UCSD-AML1 (cell line): ENCODE measurements around the gene IRF3.
A peak's percentile ranks its signal among the peaks of the same experiment; 100 is the strongest.

Source experiments
- DNase-seq: peaks from one replicate; lab custom pipeline; 2025; ENCODE audit not compliant: unreplicated experiment; lab: John Stamatoyannopoulos, UW

IRF3 gene

DNA sequence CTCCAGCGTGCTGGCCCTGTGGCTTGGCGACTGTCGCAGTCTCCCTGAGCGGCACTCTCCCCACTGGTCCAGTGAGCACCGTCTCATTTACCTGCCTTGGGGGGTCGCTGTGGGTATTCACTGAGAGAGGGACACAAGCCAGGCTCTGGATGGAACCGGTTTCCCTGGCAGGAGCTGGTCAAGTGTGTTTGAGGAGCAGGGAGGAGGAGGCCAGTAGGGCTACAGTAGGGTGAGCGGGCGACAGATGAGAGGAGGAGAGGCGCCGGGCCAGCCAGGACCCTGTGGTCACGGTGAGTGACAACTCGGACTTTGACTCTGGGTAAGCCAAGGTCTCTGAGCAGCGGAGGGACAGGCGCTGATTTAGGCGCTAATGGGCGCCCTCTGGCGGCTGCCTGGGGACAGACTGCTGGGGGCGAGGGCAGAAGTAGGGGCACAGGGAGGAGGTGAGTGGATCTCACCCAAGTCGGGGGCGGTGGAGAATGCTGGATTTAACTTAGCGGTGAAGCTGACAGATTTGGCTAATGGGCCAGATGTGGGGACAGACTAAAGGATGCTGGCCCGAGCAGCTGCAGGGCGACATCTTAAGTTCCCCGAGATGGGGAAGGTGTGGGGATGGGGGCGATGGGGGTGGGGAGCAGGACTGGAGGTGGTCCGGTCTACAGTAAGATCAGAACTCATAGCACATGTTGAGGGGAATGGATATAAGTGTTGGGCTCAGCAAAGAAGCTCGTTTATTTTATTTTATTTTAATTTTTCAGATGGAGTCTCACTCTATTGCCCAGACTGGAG, 6.7 kb upstream of the IRF3 start:
- peak; percentile 64 for DNase-seq

DNA sequence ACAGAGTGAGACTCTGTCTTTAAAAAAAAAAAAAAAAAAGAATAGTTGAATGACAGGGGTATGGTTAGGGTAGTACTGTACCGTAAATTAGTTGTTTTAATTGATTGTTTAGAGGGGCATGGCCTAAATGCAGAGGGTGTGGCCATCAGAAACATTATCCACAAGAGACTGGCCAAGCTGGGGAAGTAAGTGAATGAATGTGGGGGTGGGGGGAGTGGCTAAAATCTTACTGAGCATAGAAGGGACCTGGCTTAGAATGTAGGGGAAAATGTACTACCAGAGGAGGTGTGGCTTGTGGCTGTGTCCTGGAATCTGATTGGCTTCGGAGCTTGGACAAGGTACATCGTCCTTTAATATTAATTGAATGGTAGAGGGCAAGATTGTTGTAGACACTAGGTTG, 3.9 kb upstream of the IRF3 start:
- DNase-seq, result no peak

DNA sequence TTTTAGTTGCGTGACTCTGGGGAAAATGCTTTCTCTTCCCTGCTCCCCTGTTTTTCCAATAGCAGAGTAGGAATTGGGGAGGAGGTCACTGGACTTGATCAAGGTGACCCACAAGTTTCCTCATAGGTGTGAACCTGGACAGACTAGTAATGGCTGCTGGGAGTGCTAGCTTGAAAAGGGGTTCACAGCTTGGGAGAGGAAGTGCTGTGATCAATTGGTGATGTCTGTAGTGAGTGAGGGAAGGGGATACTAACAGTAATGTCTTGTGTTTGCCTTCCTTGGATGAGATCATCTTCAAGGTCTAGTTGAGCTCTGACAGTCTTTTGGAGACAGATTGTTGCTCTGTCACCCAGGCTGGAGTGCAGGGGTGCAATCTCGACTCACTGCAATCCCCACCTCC, 1.8 kb upstream of the IRF3 start:
- no peak for DNase-seq

DNA sequence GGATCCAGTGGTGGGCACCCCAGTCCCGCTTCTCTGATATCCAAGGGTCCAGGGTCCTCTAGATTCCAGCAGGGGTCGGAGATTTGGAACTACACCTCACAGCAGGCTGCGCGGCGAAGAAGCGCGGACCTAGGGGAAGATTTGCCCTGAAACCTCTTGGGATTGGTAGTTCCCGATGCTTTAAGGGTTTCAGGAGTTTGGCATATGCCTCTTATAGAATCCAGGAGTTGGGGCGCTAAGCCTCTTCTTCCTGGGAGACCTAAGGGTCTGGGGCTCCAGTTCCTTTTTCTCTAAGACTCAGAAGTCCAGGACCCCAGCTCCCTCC, 425 bp upstream of the IRF3 start:
- DNase-seq, result no peak

DNA sequence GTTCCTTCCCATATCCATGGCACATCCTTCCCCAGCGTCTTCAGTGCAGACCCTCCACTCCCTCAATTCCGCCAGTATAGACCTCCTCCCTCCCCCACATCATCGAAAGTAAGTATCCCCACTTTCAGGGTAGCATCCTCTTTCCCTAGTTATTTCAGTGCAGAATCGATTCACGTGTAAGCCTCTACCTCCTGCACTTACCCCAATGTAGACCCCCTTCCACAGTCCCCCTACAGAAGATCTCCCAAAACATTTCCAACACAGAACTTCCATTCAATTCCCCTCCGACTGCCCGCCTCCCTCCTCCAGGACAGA, 664 bp downstream of the IRF3 start:
- DNase-seq, result no peak

DNA sequence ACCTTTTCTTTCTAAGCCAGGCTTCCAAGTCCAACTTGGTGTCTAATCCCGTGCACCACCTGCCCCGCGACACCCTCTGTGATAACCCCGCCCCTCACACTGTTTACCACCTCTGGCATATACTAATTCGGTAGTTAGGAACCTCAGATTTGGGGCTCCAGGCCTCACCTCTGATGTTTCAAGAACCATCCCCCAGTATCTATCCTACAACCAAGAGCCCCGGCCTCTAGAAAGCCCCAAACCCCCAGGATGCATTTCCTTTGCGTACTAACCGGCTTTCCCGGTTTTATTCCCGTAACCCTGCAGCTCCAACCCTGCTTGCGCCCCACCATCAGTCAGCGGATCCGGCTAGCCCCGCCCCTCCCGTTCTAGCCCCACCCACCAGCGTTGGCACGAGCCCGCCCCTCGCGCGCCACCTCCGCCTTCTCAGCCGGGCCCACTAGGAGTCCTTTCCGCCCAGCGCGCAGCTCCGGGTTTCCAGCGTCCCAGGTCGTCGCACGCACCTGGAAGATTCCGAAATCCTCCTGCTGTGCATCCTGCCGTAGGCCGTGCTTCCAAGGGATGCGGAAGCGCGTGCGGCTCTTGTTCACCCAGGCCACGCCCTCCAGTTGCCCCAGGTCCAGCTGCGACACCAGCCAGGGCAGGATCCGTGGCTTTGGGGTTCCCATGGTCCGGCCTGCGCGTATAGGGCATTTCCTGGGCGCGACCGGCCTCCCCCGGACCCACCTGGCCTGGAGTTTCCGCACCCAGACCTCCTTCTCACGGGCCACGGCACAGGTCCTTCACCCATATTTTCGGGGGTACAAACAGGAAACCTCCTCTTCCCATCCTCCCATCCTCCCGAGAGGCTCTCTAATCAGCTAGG, 1.3 kb downstream of the IRF3 start:
- peak; percentile 85 for DNase-seq

DNA sequence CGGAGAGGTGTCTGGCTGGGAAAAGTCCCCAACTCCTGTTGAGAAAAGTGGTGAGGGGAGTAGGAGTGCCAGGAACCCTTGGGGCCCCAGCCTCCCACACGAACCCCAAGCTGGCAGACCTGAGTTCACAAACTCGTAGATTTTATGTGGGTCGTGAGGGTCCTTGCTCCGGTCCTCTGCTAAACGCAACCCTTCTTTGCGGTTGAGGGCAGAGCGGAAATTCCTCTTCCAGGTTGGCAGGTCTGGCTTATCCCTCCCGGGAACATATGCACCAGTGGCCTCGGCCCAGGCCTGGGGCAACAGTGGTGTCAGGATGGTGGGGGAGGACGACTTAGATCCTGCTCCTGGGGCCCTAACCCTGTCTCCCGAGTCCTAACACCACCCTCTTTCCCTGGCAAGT, 2.4 kb downstream of the IRF3 start:
- DNase-seq, result no peak

DNA sequence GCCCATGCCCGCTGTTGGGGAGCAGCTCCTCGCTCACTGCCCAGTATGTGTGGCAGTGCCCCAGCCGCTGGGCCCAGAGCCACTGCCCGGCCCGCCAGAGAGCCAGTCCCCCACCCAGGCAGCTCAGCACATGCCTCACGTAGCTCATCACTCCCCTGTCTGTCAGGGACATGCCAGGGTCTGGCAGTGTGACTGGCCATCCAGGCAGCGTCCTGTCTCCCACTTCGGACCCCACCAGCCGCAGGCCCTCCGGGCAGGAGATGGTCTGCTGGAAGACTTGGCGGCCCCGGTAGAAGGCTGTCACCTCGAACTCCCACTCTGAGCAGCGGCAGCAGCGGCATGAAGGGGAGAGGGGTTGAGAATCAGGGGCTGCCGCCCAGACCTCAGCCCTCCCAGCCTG, 3.6 kb downstream of the IRF3 start:
- DNase-seq, result no peak

DNA sequence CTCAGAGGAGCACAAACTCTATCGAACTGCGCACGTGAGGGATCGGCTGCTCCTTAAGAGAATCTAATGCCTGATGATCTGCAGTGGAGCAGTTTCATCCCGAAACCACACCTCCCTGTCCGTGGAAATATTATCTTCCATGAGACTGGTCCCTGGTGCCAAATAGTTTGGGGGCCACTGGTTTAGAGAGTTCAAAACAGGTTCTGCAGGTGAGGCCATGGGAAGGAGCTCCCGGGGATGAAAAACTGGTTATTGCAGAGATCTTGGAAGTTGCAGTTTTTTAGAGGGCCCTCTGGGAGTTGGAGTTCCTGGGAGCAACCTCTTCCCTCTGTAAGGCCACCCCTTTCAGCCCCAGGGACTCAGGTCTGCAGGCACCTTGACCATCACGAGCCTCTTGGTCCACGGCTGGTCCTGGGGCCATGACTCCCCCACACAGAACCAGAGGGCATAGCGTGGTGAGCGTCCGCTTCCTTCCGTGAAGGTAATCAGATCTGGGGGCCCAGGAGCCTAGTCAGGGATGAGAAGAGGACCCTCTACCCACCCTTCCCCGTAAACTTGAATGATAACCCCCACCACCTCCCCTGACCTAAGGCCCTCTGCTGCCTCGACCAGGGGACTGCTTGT, 5.2 kb downstream of the IRF3 start:
- no peak for DNase-seq

DNA sequence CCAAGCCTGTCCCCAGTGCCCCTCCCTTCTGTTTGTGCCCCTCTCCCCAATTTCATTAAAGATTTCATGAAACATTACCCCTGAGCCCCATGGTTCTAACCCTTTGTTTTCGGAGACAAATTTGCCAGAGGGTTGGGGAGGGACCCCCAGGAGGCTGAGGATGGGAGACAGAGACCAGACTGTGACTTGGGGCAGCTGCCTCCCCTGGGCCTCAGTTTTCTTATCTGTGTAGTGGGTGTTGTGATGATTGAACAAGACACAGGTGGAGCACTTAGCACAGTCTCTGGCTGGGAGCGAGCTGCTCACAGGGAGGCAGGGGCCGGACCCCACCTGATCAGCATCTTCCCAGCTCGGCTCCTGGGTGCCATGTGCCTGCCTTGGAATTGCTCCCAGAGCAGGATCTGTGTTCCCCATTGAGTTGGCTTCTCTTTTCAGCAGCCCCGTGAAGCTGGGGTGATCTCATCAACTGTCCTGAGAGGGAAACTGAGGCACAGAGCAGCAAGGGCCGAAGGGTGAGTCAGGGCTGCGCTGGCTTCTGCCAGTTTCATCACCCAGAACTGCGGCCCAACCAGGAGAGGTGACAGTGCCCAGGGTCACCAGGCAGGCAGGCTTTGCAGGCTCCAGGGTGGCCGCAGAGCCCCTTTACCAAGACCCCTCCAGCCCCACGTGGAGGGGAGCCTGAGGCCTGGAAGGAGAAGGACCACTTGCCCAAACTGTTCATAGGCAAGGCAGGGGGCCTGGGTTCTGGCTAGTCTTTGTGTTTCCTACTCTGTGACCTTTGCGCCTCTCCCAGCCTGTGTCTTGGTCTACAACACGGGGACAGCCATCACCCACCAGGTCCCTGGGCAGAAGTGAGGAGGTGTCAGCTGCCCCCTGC, 6.9 kb downstream of the IRF3 start:
- DNase-seq, result no peak

DNA sequence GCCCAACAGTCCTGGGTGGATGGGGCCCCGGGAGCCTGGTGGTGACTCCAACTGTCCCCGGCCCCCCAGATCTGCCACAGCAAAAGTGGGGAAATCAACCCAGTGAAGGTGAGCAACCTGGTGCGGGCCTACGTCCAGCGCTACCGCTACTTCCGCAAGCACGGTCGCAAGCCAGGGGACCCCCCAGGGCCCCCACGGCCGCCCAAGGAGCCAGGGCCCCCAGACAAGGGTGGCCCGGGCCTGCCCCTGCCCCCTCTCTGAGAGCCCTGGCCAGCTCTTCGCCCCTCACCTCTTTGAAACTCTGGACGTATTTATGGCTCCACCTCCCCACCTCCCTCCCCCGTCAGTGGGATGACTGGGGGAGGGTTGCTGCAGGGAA, 7.5 kb downstream of the IRF3 start:
- no peak for DNase-seq

DNA sequence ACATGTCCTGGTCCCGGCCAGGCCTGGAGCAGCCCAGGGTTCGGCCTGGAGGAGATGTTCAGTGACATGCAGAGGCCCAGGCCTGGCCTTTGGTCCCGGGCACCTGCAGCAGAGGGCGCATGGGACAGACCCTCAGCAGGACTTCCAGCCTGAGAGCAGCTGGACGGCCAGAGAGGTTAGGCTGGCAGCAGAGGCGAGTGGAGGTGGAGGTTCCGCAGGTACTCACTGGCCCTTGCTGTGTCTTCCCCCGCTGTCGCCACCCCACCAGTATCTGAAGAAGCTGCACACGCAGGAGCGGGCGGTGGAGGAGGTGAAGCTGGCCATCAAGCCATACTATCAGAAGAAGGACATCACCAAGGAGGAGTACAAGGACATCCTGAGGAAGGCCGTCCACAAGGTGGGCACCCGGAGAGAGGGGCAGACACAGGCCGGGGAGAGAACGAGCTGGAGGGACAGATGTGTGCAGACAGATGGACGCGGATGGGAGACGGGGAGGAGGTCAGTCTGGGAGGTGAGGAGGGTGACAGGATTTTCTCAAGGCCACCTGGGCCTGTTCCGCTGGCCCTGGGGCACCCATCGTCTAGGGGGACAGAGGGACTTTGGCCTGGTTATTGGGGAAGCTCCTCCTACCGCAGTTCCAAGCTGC, 8.0 kb downstream of the IRF3 start:
- no peak for DNase-seq

DNA sequence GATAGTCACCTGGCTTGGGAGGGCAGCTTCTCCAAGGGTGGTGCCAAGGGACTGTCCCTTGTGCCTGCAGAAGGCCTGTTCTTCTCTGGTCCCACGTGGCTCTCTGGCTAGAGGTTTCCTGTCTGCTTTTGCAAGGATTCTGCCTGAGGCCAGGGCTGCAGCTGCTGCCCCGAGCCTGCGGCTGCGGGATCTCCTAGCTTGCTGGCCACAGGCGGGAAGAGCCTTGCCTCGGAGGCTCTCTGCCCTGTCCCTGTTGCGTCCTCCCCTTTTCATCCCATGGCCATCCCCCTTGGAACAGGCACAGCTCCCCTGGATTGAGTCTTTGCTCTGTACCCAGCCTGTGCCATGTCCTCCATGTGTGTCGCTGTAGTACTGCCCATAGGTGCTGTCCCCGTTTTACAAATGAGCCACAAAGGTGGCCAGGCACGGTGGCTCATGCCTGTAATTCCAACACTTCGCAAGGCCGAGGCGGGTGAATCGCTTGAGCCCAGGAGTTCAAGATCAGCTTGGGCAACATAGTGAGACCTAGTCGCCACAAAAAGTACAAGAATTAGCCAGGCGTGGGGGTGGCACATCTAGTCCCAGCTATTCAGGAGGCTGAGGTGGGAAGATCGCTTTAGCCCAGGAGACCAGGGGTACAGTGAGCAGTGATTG, 9.1 kb downstream of the IRF3 start:
- DNase-seq, result no peak

DNA sequence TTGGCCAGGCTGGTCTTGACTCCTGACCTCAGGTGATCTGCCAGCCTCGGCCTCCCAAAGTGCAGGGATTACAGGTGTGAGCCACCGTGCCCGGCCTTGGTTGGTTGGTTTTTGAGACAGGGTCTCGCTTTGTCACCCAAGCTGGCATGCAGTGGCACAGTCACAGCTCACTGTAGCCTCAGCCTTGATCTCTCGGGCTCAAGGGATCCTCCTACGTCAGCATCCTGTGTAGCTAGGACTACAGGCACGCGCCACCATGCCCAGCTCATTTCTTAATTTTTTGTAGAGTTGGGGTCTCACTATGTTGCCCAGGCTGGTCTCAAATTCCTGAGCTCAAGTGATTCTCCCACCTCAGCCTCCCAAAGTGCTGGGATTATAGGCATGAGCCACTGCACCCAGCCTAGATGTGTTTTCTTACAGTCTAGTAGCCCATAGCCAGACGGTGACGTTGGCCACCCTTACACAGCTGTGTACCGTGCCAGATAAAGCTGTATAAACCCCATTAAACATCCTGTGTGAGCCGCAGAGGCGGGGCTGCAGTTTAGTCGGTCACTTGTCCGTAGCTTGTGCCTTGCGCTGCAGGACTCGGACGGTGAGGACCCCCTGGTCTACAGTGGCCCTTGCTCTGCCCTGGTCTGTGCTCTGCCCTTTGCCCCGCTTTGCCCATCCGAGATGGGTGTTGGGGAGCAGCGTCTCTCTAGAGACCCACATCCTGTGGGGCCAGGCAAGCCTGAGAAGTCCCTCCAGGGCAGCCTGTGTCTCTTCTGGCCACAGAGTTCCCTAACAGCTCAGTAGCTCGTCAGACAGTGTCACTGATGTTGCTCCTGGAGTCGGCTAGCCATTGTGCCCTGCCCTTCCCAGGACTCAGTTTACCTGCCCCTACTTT, 9.8 kb downstream of the IRF3 start:
- no peak for DNase-seq

DNA sequence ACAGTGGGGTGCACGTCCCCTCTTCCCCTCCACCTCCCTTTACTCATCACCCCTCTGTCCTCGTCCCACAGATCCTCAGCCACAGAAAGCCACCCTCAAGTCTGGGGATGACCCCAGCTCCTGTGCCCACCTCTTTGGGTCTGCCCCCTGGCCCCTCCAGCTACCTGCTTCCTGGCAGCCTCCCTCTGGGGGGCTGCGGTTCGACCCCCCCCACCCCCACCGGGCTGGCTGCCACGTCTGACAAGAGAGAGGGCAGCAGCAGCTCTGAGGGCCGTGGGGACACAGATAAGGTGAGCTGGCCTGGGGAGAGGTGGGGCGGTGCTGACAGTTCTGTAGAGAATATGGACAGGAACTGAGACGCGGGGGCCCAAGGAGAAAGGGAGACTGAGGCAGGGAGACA, 11.1 kb downstream of the IRF3 start:
- no peak for DNase-seq

DNA sequence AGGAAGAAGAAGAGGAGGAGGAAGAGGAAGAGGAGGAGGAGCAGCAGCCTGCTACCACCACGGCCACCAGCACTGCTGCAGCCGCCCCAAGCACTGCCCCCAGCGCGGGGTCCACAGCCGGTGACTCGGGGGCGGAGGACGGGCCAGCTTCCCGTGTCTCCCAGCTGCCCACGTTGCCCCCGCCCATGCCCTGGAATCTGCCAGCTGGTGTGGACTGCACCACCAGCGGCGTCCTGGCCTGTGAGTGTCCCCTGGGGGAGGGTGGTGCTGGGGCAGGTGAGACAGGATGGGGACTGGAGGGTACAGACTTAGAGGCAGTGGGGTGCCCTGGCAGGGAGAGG, 12.2 kb downstream of the IRF3 start:
- no peak for DNase-seq

DNA sequence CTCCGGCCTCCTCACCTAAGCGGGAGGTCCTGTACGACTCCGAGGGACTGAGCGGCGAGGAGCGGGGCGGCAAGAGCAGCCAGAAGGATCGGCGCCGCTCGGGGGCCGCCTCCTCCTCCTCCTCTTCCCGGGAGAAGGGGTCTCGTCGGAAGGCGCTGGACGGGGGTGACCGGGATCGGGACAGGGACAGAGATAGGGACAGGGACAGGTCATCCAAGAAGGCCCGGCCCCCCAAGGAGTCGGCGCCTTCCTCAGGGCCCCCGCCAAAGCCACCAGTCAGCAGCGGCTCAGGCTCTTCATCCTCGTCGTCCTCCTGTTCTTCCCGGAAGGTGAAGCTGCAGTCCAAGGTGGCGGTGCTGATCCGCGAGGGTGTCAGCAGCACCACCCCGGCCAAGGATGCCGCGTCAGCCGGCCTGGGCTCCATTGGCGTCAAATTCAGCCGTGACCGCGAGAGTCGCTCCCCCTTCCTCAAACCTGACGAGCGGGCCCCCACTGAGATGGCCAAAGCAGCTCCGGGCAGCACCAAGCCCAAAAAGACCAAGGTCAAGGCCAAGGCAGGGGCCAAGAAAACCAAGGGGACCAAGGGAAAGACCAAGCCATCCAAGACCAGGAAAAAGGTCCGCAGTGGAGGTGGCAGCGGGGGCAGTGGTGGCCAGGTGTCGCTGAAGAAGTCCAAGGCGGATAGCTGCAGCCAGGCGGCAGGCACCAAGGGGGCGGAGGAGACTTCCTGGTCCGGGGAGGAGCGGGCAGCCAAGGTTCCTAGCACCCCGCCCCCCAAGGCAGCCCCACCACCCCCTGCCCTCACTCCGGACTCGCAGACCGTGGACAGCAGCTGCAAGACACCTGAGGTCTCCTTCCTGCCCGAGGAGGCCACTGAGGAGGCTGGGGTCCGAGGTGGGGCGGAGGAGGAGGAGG, 12.8 kb downstream of the IRF3 start:
- no peak for DNase-seq

DNA sequence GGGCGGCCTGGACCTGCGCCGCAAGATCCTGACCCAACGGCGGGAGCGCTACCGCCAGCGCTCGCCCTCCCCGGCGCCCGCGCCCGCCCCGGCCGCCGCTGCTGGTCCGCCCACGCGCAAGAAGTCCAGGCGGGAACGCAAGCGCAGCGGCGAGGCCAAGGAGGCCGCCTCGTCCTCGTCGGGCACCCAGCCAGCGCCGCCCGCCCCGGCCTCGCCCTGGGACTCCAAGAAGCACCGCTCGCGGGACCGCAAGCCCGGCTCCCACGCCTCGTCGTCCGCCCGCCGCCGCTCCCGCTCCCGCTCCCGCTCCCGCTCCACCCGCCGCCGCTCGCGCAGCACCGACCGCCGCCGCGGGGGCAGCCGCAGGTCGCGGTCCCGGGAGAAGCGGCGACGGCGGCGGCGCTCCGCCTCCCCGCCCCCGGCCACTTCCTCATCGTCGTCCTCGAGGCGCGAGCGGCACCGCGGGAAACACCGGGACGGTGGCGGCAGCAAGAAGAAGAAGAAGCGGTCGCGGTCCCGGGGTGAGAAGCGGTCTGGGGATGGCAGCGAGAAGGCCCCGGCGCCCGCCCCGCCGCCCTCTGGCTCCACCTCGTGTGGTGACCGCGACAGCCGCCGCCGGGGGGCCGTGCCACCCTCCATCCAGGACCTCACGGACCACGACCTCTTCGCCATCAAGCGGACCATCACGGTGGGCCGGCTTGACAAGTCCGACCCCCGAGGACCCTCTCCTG, 13.7 kb downstream of the IRF3 start:
- DNase-seq, result no peak
